Measurements from ENCODE around the gene SNX32. TPM values are rescaled to one million over a fixed set of nuclear protein-coding genes. Genes with fewer than 3 reads are reported as not detected.

The SNX32 gene
- total RNA-seq, 1 donor from 2014 or later = 0.96 TPM

DNA sequence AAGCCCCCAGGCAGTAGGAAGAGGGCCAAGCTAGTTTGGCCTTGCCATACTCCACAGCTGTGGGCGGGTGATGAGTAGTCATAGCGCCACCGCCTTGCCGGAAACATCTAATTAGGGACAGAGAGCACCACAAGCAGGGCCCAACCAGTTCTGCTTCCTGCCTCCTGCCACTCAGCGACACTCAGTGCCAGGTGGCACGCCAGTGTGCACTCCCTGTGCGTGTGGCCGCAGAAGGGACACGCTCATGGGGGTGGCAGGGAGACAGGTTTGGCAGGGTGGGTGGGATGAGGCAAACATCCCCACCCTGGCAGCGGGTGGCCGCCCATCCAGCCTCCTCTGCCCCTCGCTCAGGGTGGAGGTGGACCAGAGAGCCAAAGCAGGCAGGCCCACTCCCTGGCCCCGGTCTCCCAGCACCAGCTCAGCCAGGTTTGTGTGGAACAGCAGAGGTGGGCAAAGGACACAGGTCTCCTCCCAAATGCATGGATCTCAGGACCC lies 42.0 kb upstream of the SNX32 start:
- Mint-ChIP-seq H3K36me3 (ENCODE audit: low read depth) (peaks cover 3% of the 10 kb centered on the region), H3K4me1 (ENCODE audit: low read depth) (peaks cover 24% of the 10 kb centered on the region), H3K4me3 (ENCODE audit: low read depth) (no peak overlapping the region), H3K27ac (peak overlapping the region; percentile 55), H3K9me3 (no peaks in the 10 kb centered on the region), H3K27me3 (ENCODE audit: low read depth) (peaks cover 21% of the 10 kb centered on the region)
- intact Hi-C loops (cut with micrococcal nuclease) = loop anchor here (1.0 kb wide), 1 partner anchor 11 kb away; the partner anchor contains the start of gene AP5B1
- peak; percentile 68 for DNase-seq (ENCODE audit: low spot score)

DNA sequence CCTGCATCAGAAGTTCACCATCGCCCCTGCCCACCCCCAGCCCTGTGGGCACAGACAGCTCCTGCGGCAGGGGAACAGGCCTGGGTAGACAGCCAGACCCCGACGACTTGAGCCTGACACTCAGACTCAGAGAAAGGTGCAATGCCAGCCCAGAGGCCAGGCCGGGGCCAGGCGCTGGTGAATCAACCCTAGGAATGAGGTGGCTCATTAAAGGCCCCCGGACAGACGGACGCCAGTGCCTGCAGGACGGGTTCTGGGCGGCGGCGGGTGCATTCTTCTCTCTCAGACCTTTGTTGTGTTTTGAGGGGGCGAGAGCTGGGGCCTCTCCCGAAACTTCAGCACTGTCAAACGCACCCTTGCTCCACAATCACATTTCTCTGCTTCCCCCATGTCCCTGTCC lies 41.3 kb upstream of the SNX32 start:
- peak overlapping the region; percentile 58 for H3K27ac Mint-ChIP-seq

DNA sequence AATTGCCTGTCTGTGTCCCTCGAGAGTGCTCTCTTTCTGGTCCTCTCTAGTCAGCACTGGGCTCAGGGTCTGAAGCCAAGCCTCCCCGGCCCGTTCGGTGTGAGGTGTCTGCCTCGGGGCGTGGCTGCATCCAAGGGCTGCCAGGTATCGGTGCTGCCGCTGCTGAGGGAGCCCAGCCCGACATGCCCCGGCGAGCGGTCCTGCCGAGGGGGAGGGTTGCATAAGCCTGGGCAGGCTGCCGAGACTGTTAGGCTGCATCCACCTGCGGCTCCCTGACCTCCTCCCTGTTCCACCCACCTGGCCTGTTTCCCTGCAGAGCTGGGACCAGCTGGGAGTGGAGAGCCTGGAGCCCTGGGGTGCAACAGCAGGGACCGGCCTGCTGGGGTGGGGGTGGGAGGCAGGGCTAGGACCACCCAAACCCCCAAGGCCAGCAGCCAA lies 40.6 kb upstream of the SNX32 start:
- Mint-ChIP-seq H3K27me3 (ENCODE audit: low read depth) (peaks cover 15% of the 10 kb centered on the region), H3K36me3 (ENCODE audit: low read depth) (peaks cover under 1% of the 10 kb centered on the region), H3K4me1 (ENCODE audit: low read depth) (peaks cover 22% of the 10 kb centered on the region), H3K27ac (no peak overlapping the region), H3K4me3 (ENCODE audit: low read depth) (no peak overlapping the region), H3K9me3 (no peaks in the 10 kb centered on the region)
- no peak for DNase-seq (ENCODE audit: low spot score)
- intact Hi-C loops (cut with micrococcal nuclease) = no loop called here

More for the DNA sequence above, 41.3 kb upstream of the SNX32 start:
- no peak for DNase-seq (ENCODE audit: low spot score)
- Mint-ChIP-seq H3K9me3 (no peaks in the 10 kb centered on the region), H3K4me3 (ENCODE audit: low read depth) (no peak overlapping the region), H3K27me3 (ENCODE audit: low read depth) (peaks cover 19% of the 10 kb centered on the region), H3K36me3 (ENCODE audit: low read depth) (peaks cover 3% of the 10 kb centered on the region), H3K4me1 (ENCODE audit: low read depth) (peaks cover 24% of the 10 kb centered on the region)
- intact Hi-C loops (cut with micrococcal nuclease) = no loop called here

DNA sequence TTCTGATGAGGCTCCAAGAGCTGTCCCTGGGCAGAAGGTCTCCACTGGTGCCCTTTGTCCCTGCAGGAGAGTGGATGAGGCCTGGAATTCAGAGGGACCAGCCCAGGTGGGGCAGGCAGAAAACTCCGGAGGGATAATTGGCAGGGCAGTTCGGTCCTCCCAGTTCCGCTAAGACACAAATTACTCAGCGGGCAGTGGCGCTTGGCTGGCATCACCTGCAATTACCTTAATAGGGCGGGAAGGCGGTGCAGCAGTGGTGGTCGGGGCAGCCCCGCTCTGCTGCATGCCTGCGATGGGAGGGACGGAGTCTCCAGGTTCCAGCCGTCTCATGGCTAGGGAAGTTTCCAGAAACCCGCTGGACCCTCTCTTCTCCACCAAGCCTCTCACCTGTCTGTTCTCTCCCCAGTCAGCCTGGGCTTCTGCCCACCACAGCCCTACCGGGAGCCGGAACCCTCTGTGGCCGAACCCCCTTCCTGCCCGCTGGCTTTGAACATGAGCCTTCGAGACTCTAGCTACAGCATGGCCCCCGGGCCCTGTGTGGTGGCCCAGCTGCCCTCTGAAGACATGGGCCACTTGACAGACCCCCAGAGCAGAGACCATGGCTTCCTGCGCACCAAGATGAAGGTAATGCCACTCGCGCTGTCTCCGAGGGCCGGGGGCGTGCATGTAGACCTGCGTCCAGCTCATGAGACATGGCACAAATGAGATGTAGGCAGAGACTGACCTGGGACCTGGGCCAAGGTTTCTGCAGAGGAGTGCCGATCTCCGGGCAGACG lies 40.0 kb upstream of the SNX32 start:
- DNase-seq (ENCODE audit: low spot score) = no peak
- peaks cover 11% of the 10 kb centered on the region for H3K27me3 Mint-ChIP-seq (ENCODE audit: low read depth)
- no peak overlapping the region for H3K27ac Mint-ChIP-seq
- H3K36me3 Mint-ChIP-seq (ENCODE audit: low read depth) = no peaks in the 10 kb centered on the region
- H3K4me3 Mint-ChIP-seq (ENCODE audit: low read depth) = no peak overlapping the region
- peaks cover 22% of the 10 kb centered on the region for H3K4me1 Mint-ChIP-seq (ENCODE audit: low read depth)
- no peaks in the 10 kb centered on the region for H3K9me3 Mint-ChIP-seq
- intact Hi-C loops (cut with micrococcal nuclease) = no loop called here

DNA sequence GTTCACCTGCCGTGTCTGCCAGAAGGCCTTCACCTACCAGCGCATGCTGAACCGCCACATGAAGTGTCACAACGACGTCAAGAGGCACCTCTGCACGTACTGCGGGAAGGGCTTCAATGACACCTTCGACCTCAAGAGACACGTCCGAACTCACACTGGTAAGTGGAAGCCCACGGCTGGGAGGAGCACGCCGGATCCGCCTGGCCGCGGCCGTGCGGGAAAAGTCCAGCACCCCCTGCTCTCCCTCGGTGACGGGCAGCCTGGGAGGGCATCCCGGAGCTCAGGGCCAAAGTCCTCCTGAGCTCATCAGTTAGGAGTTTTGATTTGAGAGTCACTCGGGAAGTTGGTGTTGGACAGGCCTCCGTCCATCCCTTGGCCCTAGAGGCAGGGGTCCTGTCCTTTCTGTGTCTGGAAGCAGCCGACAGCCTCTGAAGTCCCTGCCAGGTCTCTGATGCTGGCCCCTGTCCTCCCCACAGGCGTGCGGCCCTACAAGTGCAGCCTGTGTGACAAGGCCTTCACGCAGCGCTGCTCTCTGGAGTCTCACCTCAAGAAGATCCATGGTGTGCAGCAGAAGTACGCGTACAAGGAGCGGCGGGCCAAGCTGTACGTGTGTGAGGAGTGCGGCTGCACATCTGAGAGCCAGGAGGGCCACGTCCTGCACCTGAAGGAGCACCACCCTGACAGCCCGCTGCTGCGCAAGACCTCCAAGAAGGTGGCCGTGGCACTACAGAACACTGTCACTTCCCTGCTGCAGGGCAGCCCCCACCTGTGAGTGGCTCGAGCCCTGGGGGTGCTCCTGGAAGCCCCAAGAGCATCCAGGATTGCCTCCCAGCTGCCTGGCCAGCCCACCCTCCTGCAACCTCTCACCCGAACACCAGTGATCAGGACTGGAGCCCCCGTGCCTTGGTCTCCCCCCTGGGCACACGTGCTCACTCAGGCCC lies 38.9 kb upstream of the SNX32 start:
- Mint-ChIP-seq H3K4me3 (ENCODE audit: low read depth) (no peak overlapping the region), H3K4me1 (ENCODE audit: low read depth) (peaks cover 22% of the 10 kb centered on the region), H3K36me3 (ENCODE audit: low read depth) (no peaks in the 10 kb centered on the region), H3K9me3 (no peaks in the 10 kb centered on the region), H3K27me3 (ENCODE audit: low read depth) (peaks cover 5% of the 10 kb centered on the region), H3K27ac (no peak overlapping the region)
- intact Hi-C loops (cut with micrococcal nuclease) = no loop called here
- DNase-seq (ENCODE audit: low spot score) = no peak

DNA sequence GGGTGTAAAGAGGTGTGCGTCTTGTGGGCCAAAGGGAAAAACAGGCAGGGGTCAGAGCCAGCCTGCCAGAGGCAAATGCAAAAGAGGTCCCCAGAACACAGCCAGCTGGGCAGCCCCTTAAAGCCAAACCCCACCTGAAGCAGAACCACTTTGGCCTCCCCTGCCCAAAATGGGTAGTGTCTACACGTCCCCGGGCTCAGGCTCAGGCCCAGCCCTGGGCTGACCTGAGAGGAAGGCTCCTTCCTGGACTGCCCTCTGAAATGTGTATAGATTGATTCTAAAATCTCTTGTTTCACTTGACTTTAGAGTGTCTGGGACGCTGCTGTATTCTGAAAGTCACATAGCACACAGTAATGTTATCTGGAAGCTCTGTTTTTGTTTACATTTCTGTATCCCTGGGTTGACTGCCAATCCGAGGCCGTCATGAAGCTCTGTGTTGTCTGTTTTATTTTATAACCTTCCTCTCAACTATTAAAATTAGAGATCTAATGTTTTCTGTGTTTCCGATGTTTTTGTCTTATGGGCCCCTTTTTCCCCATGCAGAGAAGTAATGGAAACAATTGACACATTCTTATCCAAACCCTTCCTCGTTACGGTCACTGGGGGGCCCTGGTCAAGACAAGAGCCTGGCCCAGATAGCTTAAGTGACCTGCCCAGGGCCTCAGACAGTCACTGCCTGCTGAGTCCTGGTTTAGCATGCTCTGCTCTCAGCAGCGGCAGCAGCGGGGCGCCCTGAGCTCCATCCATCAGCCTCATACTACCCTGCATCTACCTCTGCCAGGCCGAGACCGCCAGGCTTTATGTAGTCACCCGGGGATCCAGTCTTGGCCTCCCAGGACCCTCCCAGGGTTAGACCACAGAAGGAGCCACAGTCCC lies 36.8 kb upstream of the SNX32 start:
- H3K4me1 Mint-ChIP-seq (ENCODE audit: low read depth) = peaks cover 7% of the 10 kb centered on the region
- DNase-seq (ENCODE audit: low spot score) = no peak
- H3K36me3 Mint-ChIP-seq (ENCODE audit: low read depth) = no peaks in the 10 kb centered on the region
- no peak overlapping the region for H3K4me3 Mint-ChIP-seq (ENCODE audit: low read depth)
- H3K27me3 Mint-ChIP-seq (ENCODE audit: low read depth) = peaks cover 10% of the 10 kb centered on the region
- no peaks in the 10 kb centered on the region for H3K9me3 Mint-ChIP-seq
- intact Hi-C loops (cut with micrococcal nuclease) = no loop called here
- H3K27ac Mint-ChIP-seq = no peak overlapping the region

DNA sequence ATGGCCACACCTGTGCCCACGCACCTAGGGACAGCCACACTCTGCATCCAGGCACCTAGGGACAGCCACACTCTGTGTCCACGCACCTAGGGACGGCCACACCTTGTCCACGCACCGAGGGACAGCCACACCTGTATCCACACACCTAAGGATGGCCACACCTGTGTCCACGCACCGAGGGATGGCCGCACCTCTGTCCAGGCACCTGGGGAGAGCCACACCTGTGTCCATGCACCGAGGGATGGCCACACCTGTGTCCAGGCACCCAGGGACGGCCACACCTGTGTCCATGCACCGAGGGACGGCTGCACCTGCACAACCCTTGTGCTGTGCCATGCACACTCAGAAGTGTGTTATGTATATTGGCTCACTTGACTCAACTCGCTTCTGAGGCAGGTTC lies 36.1 kb upstream of the SNX32 start:
- Mint-ChIP-seq H3K4me3 (ENCODE audit: low read depth) (no peak overlapping the region), H3K9me3 (no peaks in the 10 kb centered on the region), H3K4me1 (ENCODE audit: low read depth) (peaks cover 3% of the 10 kb centered on the region), H3K36me3 (ENCODE audit: low read depth) (no peaks in the 10 kb centered on the region), H3K27me3 (ENCODE audit: low read depth) (peaks cover 11% of the 10 kb centered on the region), H3K27ac (no peak overlapping the region)
- no peak for DNase-seq (ENCODE audit: low spot score)
- intact Hi-C loops (cut with micrococcal nuclease) = no loop called here

DNA sequence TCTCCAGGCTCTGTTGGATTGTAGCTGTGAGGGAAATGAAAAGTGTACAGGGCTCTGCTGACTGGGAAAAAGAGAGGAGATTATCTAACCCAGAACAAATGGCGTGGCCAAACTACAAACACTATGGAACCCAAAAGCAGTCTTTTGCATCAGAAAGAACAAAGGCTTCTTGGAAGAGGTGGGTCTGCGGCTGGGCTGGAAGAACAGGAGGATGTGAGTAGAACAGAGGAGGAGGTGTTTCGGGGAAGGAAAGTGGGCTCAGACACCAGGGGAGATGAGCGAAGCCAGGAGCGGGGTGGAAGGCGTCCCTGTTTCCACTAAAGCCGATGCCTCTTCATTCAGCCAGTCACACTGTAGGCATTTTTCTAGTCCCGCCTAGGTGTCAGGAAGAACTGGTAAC lies 34.9 kb upstream of the SNX32 start:
- DNase-seq (ENCODE audit: low spot score) = no peak
- H3K4me3 Mint-ChIP-seq (ENCODE audit: low read depth) = no peak overlapping the region

DNA sequence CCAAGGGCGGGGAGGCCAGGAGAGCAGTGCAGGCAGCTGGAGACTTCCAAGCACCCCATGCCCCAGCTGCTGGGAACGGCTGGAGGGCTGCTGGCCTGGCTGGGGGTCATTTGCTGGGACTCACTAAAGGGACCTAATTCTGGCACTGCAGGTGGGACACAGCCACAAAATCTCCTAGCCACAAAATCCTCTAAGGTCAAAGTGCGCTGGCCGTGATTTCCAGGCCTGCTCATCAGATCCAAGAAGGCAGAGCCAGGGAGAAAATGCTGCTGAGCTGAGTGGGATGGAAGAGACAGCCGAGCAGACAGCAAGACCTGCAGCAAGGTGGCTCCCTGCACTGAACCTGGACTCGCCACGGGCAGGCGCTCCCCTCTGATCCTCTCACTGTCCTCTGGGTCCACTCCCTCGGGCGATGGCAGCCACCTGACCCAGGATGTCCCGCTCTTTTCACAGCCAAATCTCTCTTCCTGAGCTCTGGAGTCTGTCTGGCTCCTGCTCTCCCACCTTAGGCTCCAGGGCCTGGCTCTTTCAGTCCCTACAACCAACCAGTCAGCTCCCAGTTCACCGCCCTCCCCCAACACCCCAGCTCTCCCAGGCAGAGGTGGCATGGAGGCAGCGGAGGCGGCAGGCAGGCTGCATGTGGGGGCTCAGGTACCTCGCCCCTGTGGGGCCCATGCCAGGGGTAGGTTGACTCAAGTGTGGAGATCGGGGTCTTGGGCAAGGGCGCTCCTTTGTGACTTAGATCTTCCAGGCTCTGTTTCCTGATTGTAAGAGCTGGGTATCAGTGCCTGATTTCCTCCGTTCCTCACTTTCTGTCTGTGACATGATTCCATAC lies 32.4 kb upstream of the SNX32 start:
- intact Hi-C loops (cut with micrococcal nuclease) = no loop called here
- H3K27ac Mint-ChIP-seq = no peak overlapping the region
- no peaks in the 10 kb centered on the region for H3K4me1 Mint-ChIP-seq (ENCODE audit: low read depth)
- no peak overlapping the region for H3K4me3 Mint-ChIP-seq (ENCODE audit: low read depth)
- DNase-seq (ENCODE audit: low spot score) = no peak
- H3K36me3 Mint-ChIP-seq (ENCODE audit: low read depth) = no peaks in the 10 kb centered on the region
- H3K9me3 Mint-ChIP-seq = no peaks in the 10 kb centered on the region
- peaks cover 27% of the 10 kb centered on the region for H3K27me3 Mint-ChIP-seq (ENCODE audit: low read depth)

More for the DNA sequence above, 34.9 kb upstream of the SNX32 start:
- H3K27ac Mint-ChIP-seq = no peak overlapping the region
- H3K27me3 Mint-ChIP-seq (ENCODE audit: low read depth) = peaks cover 23% of the 10 kb centered on the region
- no peaks in the 10 kb centered on the region for H3K9me3 Mint-ChIP-seq
- intact Hi-C loops (cut with micrococcal nuclease) = no loop called here
- no peaks in the 10 kb centered on the region for H3K36me3 Mint-ChIP-seq (ENCODE audit: low read depth)
- peaks cover 3% of the 10 kb centered on the region for H3K4me1 Mint-ChIP-seq (ENCODE audit: low read depth)

DNA sequence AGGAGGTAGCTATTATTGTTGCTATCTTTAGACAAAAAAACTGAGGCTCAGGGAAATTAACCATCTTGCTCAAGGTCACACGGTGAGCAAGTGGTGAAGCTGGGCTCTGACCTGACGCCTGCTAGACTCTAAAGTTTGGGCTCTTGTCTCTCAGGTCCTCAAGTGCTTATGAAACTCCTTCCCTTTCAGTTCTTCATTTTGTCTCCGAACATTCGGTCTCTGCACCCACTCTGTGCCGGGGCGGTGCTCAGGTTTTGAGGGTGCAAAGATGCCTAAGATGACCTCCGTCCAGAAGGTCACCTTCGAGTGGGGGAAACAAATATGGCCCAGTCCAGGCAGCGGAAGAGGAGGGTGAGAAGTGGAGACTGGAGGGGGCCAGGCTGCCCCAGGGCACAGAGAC lies 30.9 kb upstream of the SNX32 start:
- no peaks in the 10 kb centered on the region for H3K36me3 Mint-ChIP-seq (ENCODE audit: low read depth)
- no peak overlapping the region for H3K4me3 Mint-ChIP-seq (ENCODE audit: low read depth)

DNA sequence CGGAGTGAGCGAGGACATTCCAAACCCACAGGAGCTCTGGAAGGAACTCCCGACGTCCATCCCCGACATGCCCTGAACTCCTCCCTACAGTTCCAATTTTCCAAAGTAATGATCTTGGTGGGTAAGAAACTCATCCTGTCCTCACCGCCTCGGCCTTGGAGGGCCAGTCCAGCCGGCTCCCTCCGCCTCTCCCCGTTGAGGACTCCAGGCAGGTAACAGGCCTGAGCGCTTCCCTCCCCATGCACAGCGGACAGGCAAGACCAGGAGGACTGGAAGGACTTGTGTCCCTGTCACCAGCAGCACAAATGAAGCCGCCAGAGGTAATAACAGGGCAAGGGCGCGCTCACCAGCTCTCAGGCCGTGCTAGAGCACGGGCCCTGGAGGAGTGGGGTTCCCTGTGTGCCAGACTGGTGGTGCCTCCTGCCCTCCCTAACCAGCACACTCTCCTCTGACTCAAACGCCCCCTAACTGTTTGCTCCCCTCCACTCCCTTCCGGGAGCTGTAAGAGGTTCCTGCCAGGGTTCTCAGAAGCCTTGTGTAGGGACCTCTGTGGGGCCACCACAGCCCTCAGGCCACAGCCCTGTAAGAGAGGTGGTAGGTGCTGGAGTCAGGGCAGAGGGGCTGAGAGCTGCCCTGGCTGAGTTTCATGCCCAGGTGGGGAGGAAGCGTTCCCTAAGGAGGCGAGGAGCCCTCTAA lies 29.8 kb upstream of the SNX32 start:
- intact Hi-C loops (cut with micrococcal nuclease) = no loop called here
- Mint-ChIP-seq H3K9me3 (no peaks in the 10 kb centered on the region), H3K27ac (no peak overlapping the region)

More for the DNA sequence above, 30.9 kb upstream of the SNX32 start:
- no peak for DNase-seq (ENCODE audit: low spot score)
- intact Hi-C loops (cut with micrococcal nuclease) = no loop called here
- H3K9me3 Mint-ChIP-seq = no peaks in the 10 kb centered on the region
- H3K4me1 Mint-ChIP-seq (ENCODE audit: low read depth) = no peaks in the 10 kb centered on the region
- H3K27ac Mint-ChIP-seq = no peak overlapping the region
- peaks cover 27% of the 10 kb centered on the region for H3K27me3 Mint-ChIP-seq (ENCODE audit: low read depth)

More for the DNA sequence above, 29.8 kb upstream of the SNX32 start:
- H3K4me3 Mint-ChIP-seq (ENCODE audit: low read depth) = no peak overlapping the region
- no peak for DNase-seq (ENCODE audit: low spot score)
- peaks cover 31% of the 10 kb centered on the region for H3K27me3 Mint-ChIP-seq (ENCODE audit: low read depth)
- no peaks in the 10 kb centered on the region for H3K36me3 Mint-ChIP-seq (ENCODE audit: low read depth)
- H3K4me1 Mint-ChIP-seq (ENCODE audit: low read depth) = no peaks in the 10 kb centered on the region
